ENCODE data around the gene SMARCAL1. TPM values are rescaled to one million over a fixed set of nuclear protein-coding genes. Genes with fewer than 3 reads are reported as not detected.

The SMARCAL1 gene
- total and polyA plus RNA-seq, 9 of the 15 experiments (the other 6 are each of a cell fraction or from before 2014, with no cell fraction given), result 8.2 to 27.9 (median 12.4) TPM

GRCh38 chr2:216416571-216417307 is 4.5 kb downstream of the SMARCAL1 start (continued):
- TF ChIP-seq NCOR1 (IDR thresholded peaks at IDR 0.05) (peak; percentile 89), ZBTB11 (CRISPR knock-in tag; IDR thresholded peaks at IDR 0.05) (peak in 1 of 3 experiments; percentile 44; a peak in 1 of 6 replicates), SMARCE1 (IDR thresholded peaks at IDR 0.05) (peak; percentile 86), MTA3 (IDR thresholded peaks at IDR 0.05; ENCODE audit: borderline replicate concordance) (0 out of 2 replicates have a peak, but pooled peaks have one; percentile 23), CLOCK (CRISPR knock-in tag; IDR thresholded peaks at IDR 0.05; ENCODE audit: borderline replicate concordance) (no peak), MAZ (CRISPR knock-in tag; conservative IDR thresholded peaks at IDR 0.05 in 1 of 2, IDR thresholded peaks at IDR 0.05 in 1 of 2) (0 out of 4 replicates have a peak, but pooled peaks of 1 of the 2 experiments have one; percentile 24), SMARCB1 (IDR thresholded peaks at IDR 0.05; ENCODE audit: insufficient read length, low read depth) (no peak), ID3 (CRISPR knock-in tag; IDR thresholded peaks at IDR 0.05) (no peak), ID3 (tag; IDR thresholded peaks at IDR 0.05) (peak; percentile 36; the same call in 1 of the 2 replicates)

Data from K562 (cell line).